Neural cell (in vitro differentiated cells): ENCODE measurements around the gene LHFPL2. TPM values are rescaled to one million over a fixed set of nuclear protein-coding genes. Genes with fewer than 3 reads are reported as not detected.

Source experiments
- H2AFZ ChIP-seq: fragments of 200-600, 300-800 bp; sonication (generic), shearing (Covaris generic); 2 replicates; pipeline ENCODE4 v1.6.0; 2014; ENCODE audit warnings: low read depth, mild to moderate bottlenecking, antibody characterized with exemption, low read length, moderate library complexity
- H3F3A ChIP-seq: fragments of 200-600 bp; shearing (Covaris generic); 2 replicates; pipeline ENCODE4 v1.6.1; 2016; ENCODE audit warnings: mild to moderate bottlenecking, moderate library complexity, mixed read lengths, antibody characterized with exemption, low read length; ENCODE audit not compliant: insufficient read depth, poor library complexity, severe bottlenecking
- H3K27ac ChIP-seq: fragments of 200-600, 300-800 bp; sonication (generic), shearing (Covaris generic); 2 replicates; pipeline ENCODE4 v1.5.1; 2014; ENCODE audit warnings: mild to moderate bottlenecking, low read length, moderate library complexity
- H3K27me3 ChIP-seq: fragments of 300-800, 200-600 bp; sonication (generic), shearing (Covaris generic); 2 replicates; pipeline ENCODE4 v1.6.0; 2014; ENCODE audit warnings: mild to moderate bottlenecking, low read depth, low read length, moderate library complexity; ENCODE audit not compliant: insufficient read depth
- H3K36me3 ChIP-seq: fragments of 300-800, 200-600 bp; sonication (generic), shearing (Covaris generic); 2 replicates; pipeline ENCODE4 v1.5.1; 2014; ENCODE audit warnings: mild to moderate bottlenecking, antibody characterized with exemption, low read length, moderate library complexity; ENCODE audit not compliant: insufficient read depth
- H3K4me2 ChIP-seq: fragments of 300-800, 200-600 bp; sonication (generic), shearing (Covaris generic); 2 replicates; pipeline ENCODE4 v1.6.0; 2014; ENCODE audit warnings: mild to moderate bottlenecking, low read length
- H3K4me3 ChIP-seq: fragments of 300-800, 200-600 bp; sonication (generic), shearing (Covaris generic); 2 replicates; pipeline ENCODE4 v1.5.1; 2014; ENCODE audit warnings: mild to moderate bottlenecking, low read length, moderate library complexity
- H3K79me2 ChIP-seq: fragments of 200-600 bp; shearing (Covaris generic); replicated peaks from 2 replicates; pipeline ENCODE4 v1.6.0; 2014; ENCODE audit warnings: mild to moderate bottlenecking, low read length, moderate library complexity; ENCODE audit not compliant: insufficient read depth
- H3K9ac ChIP-seq: fragments of 300-800, 200-600 bp; sonication (generic), shearing (Covaris generic); 2 replicates; pipeline ENCODE4 v1.6.1; 2016; ENCODE audit warnings: mild to moderate bottlenecking, low read length, mixed read lengths
- H3K9me2 ChIP-seq: fragments of 200-600 bp; shearing (Covaris generic); 2 replicates; pipeline ENCODE4 v1.6.1; 2016; ENCODE audit warnings: mild to moderate bottlenecking, low read length, mixed read lengths; ENCODE audit not compliant: insufficient read depth
- H3K9me3 ChIP-seq: fragments of 200-600, 300-800 bp; sonication (generic), shearing (Covaris generic); 2 replicates; pipeline ENCODE4 v1.6.1; 2016; ENCODE audit warnings: mild to moderate bottlenecking, mixed run types, low read length, moderate library complexity, mixed read lengths
- H4K20me1 ChIP-seq: fragments of 200-600 bp; shearing (Covaris generic); 2 replicates; pipeline ENCODE4 v1.6.1; 2016; ENCODE audit warnings: mild to moderate bottlenecking, mixed run types; ENCODE audit not compliant: insufficient read depth
- CTCF ChIP-seq: fragments of 450-650 bp; IDR thresholded peaks from 2 replicates; pipeline ENCODE4 v1.5.1; 2014; ENCODE audit warnings: antibody characterized with exemption, mild to moderate bottlenecking, moderate library complexity; ENCODE audit not compliant: poor library complexity, severe bottlenecking
- EP300 ChIP-seq: fragments of 450-650 bp; conservative IDR thresholded peaks from 2 replicates; pipeline ENCODE4 v1.6.1; 2014; ENCODE audit warnings: antibody characterized with exemption, mild to moderate bottlenecking, moderate library complexity; ENCODE audit not compliant: poor library complexity, severe bottlenecking
- EZH2 ChIP-seq: fragments of 200-600, 300-800 bp; shearing (Covaris generic), sonication (generic); IDR thresholded peaks from 2 replicates; pipeline ENCODE4 v1.6.1; 2014; ENCODE audit warnings: antibody characterized with exemption, low read length, borderline replicate concordance, mild to moderate bottlenecking; ENCODE audit not compliant: insufficient read depth, poor library complexity, severe bottlenecking
- MXI1 ChIP-seq: fragments of 450-650 bp; conservative IDR thresholded peaks from 2 replicates; pipeline ENCODE4 v1.6.1; 2014; ENCODE audit warnings: antibody characterized with exemption, mild to moderate bottlenecking; ENCODE audit not compliant: poor library complexity, severe bottlenecking
- POLR2AphosphoS5 ChIP-seq: IDR thresholded peaks from 2 replicates; pipeline ENCODE4 v1.6.1; 2012
- RAD21 ChIP-seq: fragments of 450-650 bp; conservative IDR thresholded peaks from 2 replicates; pipeline ENCODE4 v1.6.1; 2014; ENCODE audit warnings: antibody characterized with exemption, mild to moderate bottlenecking, moderate library complexity
- REST ChIP-seq: IDR thresholded peaks from 2 replicates; pipeline ENCODE4 v1.6.1; 2012; ENCODE audit warnings: borderline replicate concordance
- SMC3 ChIP-seq: fragments of 450-650 bp; conservative IDR thresholded peaks from 2 replicates; pipeline ENCODE4 v1.6.1; 2014; ENCODE audit warnings: antibody characterized with exemption, mild to moderate bottlenecking, moderate library complexity; ENCODE audit not compliant: poor library complexity
- TAF1 ChIP-seq: IDR thresholded peaks from 2 replicates; pipeline ENCODE4 v1.6.1; 2012; ENCODE audit warnings: low read depth
- polyA plus RNA-seq: library from polyadenylated mRNA; depleted of rRNA; stranded (reverse); fragments of >200 nt; gene quantifications from 2 replicates; pipeline ENCODE4 v1.2.3, GENCODE V29; 2014

LHFPL2 gene
- polyA plus RNA-seq, 1 donor from 2014 or later, result 1.6 TPM

- no peaks in the 10 kb centered on the region for H3F3A ChIP-seq
- no peaks in the 10 kb centered on the region for H3K27me3 ChIP-seq
- no peaks in the 10 kb centered on the region for H3K9me3 ChIP-seq
- no peak overlapping the region for H2AFZ ChIP-seq
- no peak for TF ChIP-seq TAF1
- no peak for TF ChIP-seq REST
- no peak for TF ChIP-seq MXI1
- no peak for TF ChIP-seq EZH2
- TF ChIP-seq SMC3, result no peak
- TF ChIP-seq CTCF, result no peak
- TF ChIP-seq RAD21, result no peak
- TF ChIP-seq POLR2AphosphoS5, result no peak
- TF ChIP-seq EP300, result no peak
- no peak overlapping the region for H3K9ac ChIP-seq
- no peak overlapping the region for H3K27ac ChIP-seq
- H3K4me3 ChIP-seq, result no peak overlapping the region
- peaks cover 4% of the 10 kb centered on the region for H3K36me3 ChIP-seq
- no peak overlapping the region for H3K4me2 ChIP-seq
- H3K79me2 ChIP-seq, result no peaks in the 10 kb centered on the region
- no peaks in the 10 kb centered on the region for H4K20me1 ChIP-seq
- no peaks in the 10 kb centered on the region for H3K9me2 ChIP-seq
These were observed 199.5 kb downstream of the LHFPL2 start for GRCh38 chr5:78449103-78449502.

GRCh38 chr5:78447775-78448424 lies 200.7 kb downstream of the LHFPL2 start:
- H3K4me3 ChIP-seq, result no peak overlapping the region
- H3K36me3 ChIP-seq, result peaks cover 4% of the 10 kb centered on the region
- H3K27me3 ChIP-seq, result no peaks in the 10 kb centered on the region
- no peak overlapping the region for H3K9ac ChIP-seq
- H3F3A ChIP-seq, result no peaks in the 10 kb centered on the region
- TF ChIP-seq REST (no peak), POLR2AphosphoS5 (no peak), SMC3 (no peak), CTCF (no peak), MXI1 (no peak), EP300 (no peak), RAD21 (no peak), TAF1 (no peak), EZH2 (no peak)
- H2AFZ ChIP-seq, result no peak overlapping the region
- no peak overlapping the region for H3K27ac ChIP-seq
- H3K9me2 ChIP-seq, result no peaks in the 10 kb centered on the region
- H3K9me3 ChIP-seq, result no peaks in the 10 kb centered on the region
- no peaks in the 10 kb centered on the region for H3K79me2 ChIP-seq
- no peak overlapping the region for H3K4me2 ChIP-seq
- H4K20me1 ChIP-seq, result no peaks in the 10 kb centered on the region
